Hindlimb muscle (tissue), 1 donor: ENCODE results near the gene CBLB. TPM values are rescaled to one million over a fixed set of nuclear protein-coding genes. Genes with fewer than 3 reads are reported as not detected.
"Not testable (repeated sequence)": the region's sequence is repeated elsewhere in the genome, so short reads cannot be mapped to it uniquely, and the experiment has no call there.

Source experiments
- DNase-seq: peaks from one replicate; pipeline ENCODE4 v3.0.0-alpha.2; 2013
- polyA plus RNA-seq: library from polyadenylated mRNA; unstranded; fragments of 120-200 nt; gene quantifications from one replicate; pipeline ENCODE4 v1.2.1, GENCODE V29; 2013; ENCODE audit not compliant: insufficient read length

Gene CBLB
- polyA plus RNA-seq, 1 donor = 28.1 TPM

DNA sequence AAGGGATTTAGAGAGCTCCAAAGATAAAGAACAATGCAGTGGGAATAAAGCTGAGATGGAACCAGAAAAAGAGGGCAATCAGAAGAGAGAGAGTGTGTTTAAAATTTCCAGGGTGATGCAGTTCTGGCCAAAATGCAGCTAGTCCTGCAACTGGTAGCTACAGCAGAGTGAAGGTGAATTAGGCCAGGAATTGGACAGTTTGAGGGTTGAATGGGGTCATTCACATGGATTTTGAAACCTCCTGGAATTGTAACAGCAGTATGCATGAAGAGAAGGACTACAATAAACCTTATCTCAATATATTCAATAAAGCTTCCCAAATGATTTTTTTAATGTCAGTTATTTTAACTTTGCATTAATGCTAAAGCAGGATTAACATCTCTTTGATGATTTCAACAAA is 85.2 kb downstream of the CBLB start:
- DNase-seq = no peak

DNA sequence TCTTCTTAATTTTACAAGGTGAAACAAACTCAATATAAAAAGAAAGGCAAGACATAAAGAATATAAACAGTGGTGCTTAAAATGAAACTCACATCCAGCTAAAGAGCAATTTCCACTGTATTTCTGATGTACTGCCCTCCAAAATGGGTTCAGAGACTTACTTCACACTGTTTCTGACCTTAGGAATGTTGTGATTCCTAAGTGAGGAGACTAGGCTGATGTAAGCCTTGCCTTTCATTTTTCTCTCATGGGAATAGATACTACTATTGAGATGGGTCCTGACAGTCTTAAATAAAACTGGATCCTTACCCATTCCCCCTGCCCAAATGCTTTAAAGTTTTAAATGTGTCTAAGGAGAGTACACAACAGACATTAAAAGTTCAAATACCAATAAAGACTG is 86.9 kb downstream of the CBLB start:
- no peak for DNase-seq

DNA sequence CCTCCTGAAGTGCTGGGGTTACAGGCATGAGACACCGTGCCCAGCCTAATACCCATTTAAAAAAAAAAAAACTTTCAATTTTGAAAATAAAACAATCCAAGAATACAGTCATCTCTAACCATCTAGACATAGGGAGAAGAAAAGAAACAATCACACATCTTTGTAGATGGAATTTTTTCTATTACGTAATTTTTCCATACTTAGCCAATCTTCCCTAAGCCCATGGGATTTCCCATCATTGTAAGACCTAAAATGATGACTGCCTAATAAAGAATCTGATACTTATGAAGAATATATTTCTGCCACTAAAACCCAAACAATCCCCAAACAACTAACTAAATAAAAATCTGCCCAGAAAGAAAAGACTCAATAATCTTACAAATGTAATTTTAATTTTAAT is 88.7 kb downstream of the CBLB start:
- DNase-seq = no peak

DNA sequence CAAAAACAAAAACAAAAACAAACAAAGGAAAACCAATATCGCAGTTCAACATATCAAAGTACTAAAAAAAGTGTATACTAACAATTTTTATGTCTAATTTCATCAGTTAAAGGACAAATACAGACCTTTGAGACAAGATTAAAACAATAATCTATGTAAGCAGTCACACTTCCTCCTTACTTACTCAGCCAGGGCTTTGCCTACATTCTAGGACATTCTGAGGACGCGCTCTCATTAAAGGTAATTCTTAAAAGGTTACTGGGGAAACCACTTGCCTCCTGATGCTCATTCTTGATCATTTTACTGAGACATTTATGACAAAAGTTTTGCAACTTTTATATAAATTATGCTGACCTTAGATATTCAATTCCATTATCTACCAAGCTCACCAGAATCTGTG is 93.4 kb downstream of the CBLB start:
- DNase-seq = no peak

GRCh38 chr3:105774444-105775180 is 94.2 kb downstream of the CBLB start:
- no peak for DNase-seq

GRCh38 chr3:105773291-105773690 is 95.5 kb downstream of the CBLB start:
- no peak for DNase-seq

DNA sequence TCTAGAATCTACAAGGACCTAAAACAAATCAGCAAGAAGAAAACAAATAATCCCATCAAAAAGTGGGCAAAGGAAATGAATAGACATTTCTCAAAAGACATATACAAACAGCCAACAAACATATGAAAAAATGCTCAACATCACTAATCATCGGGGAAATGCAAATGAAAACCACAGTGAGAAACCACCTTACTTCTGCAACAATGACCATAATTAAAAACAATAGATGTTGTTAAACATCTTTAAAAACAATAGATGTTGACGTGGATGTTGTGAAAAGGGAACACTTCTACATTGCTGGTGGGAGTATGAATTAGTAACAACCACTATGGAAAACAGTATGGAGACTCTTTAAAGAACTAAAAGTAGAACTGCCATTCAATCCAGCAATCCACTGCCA is 96.2 kb downstream of the CBLB start:
- DNase-seq = no peak

DNA sequence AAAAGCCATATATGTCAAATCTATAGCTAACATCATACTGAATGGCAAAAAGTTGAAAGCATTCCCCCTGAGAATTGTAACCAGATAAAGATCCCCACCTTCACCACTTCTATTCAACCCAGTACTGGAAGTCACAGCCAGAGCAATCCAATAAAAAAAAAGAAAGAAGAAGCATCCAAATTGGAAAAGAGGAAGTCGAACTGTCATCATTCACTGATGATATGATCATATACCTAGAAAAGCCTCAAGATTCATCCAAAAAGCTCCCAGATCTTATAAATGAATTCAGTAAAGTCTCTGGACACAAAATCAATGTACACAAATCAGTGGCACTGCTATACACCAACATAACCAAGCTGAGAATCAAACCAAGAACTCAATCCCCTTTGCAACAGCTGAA is 97.4 kb downstream of the CBLB start:
- DNase-seq = no peak

DNA sequence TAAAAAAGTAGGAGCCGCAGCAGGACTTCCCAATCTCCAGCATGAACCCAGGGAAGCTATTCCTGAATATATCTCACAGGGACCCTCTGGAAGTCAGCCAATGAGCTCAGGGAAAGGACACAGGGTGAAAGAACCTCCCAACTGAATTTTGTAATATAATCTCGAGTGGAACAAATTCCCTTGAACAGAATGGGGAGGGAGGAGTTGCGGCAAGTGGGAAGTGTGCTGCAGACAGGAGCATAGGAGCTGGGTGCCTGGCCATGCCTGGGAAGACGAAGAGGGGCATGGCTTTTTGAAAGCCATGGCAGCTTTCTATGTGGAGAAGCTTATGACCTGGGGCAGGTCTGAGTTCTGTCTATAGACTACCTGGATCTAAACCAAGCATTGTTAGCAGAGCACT is 98.4 kb downstream of the CBLB start:
- DNase-seq = no peak

- DNase-seq = no peak
These were observed 101.0 kb downstream of the CBLB start for GRCh38 chr3:105767776-105768175.

DNA sequence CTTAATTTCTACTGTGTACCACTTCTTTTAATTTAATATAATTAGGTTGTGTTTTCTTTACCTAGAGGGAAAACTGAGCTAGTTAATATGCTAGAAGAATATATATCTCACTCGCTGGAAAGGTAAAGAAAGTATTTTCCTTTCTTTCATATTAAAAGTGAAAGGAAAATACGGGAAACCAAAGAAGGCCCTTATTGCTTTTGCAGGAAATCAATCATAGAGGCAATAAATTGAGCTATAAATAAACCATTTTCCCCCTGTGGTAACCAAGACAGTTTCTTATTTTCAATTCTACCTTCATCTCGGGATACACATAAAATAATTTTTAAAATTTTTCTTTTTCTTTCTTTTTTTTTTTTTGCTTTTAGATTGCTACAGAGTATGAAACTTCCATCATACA is 101.6 kb downstream of the CBLB start:
- no peak for DNase-seq

DNA sequence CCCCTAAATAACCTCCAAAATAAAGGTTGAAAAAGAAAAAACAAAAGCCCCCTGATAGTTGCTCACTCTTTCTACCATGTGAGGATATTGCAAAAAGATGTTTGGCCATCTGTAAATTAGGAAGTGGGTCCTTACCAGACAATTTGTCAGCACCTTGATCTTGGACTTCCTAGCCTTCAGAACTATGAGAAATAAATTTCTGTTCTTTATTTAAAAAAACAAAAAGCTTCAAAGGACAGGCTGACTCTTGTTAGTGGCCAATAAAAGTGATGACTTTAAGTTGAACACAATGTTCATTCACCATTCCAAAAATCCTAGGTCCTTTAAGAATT is 103.5 kb downstream of the CBLB start:
- DNase-seq = no peak

- no peak for DNase-seq
These were observed 104.2 kb downstream of the CBLB start for GRCh38 chr3:105764378-105765307.

DNA sequence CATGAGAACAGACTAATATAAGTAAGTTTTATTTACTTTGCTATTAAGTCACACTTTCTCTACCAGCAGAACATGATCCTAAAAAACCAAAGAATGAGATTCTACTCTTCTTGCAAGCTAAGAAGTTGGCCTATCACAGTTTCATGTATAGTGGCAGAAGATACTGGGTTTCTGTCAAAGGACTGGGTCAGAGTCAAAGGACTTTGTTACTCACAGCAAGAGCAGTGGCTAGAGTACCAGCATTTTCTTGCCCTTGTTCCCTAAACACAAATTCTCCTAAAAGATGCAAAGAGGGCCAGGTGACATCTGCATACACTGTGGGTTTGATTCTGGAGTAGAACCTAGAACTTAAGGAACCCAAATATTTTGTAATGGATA is 105.2 kb downstream of the CBLB start:
- DNase-seq = no peak

DNA sequence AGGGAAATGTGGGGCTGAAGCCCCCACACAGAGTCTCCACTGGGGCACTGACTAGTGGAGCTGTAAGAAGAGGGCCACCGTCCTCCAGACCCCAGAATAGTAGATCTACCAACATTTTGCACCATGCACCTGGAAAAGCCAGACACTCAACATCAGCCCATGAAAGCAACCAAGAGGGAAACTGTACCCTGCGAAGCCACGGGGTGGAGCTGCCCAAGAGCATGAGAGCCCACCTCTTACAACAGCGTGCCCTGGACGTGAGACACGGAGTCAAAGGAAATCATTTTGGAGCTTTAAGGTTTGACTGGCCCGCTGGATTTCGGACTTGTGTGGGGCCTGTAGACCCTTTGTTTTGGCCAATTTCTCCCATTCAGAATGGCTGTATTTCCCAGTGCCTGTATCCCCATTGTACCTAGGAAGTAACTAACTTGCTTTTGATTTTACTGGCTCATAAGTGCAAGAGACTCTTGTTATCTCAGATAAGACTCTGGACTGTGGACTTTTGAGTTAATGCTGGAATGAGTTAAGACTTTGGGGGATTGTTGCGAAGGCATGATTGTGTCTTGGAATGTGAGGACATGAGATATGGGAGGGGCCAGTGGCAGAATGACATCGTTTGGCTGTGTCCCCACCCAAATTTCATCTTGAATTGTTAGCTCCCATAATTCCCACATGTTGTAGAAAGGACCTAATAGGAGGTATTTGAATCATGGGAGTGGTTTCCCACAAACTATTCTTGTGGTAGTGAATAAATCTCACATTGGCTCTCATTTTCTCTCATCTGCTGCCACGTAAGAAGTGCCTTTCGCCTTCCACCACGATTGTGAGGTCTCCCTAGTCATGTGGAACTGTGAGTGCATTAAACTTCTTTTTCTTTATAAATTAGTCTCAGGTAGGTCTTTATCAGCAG is 105.8 kb downstream of the CBLB start:
- DNase-seq = no peak

DNA sequence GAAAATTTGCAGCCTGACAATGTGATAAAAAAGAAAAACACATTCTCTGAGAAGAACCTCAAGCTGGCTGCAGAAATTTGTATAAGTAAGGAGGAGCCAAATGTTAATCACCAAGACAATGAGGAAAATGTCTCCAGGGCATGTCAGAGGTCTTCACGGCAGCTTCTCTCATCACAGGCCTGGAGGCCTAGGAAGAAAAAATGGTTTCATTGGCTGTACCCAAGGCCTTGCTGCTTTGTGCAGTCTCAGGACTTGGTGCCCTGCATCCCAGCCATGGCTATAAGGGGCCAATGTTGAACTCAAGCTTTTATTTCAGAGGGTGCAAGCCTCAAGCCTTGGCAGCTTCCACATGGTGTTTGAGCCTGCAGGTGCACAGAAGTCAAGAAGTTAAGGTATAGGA is 106.6 kb downstream of the CBLB start:
- DNase-seq = not testable (repeated sequence)

DNA sequence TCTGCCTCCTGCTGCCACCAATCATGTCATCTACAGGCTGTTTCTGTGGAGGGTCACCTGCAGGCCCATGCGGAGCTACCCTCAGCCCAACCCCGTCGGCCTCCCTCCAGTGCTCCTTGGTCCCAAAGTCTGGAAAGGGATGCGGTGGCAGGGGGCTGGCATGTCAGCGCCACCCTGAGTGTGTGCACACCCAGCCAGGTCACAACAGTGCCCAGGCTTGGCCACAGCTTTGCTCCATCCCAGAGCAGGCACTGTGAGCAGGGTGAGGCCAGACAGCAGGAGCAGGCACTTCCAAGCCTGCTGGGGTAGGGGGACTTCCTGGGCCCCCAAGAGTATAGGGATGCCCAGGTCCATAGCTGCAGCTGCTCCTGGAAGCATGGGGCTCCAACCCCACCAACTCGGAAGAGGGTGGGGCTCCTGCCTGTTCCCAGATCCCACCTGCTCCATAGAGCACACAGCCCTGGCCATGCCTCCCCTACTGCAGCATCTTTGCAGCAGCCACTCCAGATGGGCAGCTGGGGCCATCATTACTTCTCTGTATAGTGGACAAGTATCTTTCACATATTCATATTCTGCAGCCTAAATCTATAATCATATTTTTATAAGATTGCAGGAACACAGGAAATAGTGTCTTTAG is 109.3 kb downstream of the CBLB start:
- no peak for DNase-seq

DNA sequence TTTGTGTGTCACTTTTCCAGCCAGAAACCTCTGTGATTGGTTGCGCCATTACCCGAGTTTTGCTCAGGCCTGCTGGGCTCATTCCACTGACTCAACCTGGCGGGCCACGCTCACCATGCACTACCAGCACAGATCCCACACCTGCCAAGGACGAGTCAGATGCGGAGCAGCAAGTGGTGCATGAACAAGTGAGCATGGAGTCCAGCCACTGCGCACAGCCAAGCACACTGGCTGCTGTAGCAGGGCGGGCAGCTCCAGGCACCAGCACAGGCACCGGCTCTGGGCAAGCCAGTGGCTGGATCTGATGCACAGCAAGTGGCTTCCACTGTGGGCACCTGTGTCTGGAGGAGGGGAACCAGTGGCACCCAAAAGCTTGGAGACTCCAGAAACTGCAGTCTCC is 110.4 kb downstream of the CBLB start:
- no peak for DNase-seq

GRCh38 chr3:105755121-105755886 is 113.5 kb downstream of the CBLB start:
- no peak for DNase-seq

DNA sequence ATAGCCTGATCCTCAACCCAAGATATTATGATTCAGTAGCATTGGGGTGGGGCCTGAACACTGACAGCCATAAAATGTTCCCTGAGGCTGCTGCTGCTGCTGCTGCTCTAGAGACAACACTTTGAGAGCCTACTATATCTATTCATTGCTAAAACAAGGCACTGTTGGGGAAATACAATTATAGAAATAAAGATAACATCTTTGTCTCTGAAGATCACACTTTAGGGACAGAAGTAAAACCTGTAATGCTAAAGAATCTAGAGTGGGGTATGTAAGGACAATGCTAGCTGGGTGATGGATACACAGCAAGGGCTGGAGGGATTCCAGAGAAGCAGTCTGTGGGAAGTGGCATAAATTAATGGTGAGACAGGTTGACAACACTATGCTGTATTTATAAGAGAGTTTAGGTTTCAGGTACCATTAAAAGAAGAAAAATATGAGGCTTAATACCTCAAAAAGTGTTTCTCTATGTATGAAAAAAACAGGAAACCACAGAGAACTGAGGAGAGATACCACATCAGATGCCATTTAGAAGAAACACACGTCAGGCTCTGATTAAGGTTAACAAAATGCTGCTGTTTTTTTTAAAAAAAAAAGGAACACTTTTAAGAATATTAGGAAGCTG is 115.9 kb downstream of the CBLB start:
- DNase-seq = no peak

DNA sequence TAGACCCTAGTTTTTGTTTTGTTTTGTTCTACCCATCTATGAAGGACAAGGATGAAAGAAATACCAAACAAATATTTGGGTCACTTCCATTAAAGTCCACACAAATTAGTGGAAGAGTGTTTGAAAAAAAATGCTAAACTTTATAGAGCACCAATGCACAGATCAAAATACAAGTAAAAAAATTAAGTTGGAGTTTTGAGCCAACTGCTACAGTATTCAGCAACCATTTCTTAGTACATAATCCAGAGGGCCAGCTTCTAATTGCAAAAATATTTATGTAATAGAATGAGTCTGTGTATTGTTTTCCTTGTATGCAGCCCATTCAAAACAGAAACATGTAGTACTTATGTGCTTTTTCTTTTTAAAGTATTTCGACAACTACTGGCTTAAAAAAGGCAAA is 121.1 kb downstream of the CBLB start:
- DNase-seq = no peak
